Stimulated activated CD8-positive, alpha-beta memory T cell treated with anti-CD3 and anti-CD28 coated beads, Interleukin-15, amount 100 ng/mL, for 24 hours (primary cell): Measurements from ENCODE around the gene MMP10.

Experiments used
- DNase-seq: peaks from one replicate; pipeline ENCODE4 v3.0.0-alpha.2; 2020; ENCODE audit warnings: low read depth

The MMP10 gene

DNA sequence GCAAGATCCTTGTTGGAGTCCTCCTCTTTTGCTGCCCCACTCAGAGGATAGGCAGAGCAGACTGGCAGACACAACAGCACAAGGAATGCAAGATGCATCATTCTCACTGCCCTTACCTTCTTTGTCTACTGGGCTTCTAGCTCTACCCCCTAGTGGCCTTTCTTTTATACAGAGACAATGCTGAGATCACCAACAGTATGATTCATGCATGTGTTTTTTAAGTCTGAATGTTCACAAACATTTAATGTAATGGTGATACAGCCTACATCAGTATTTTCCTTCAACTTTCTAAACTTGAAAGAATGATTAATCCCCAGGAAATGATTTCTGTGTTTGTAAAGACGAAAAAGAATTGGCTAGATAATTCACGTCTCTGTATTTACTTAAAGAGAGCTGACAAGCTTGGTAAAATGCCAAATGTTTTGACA lies at the start of gene MMP10:
Gene MMP10, minus strand, starts transcription at position 138 of the 428 bp plus-strand sequence. Its CDS starts 37 bp downstream, at position 101.
- DNase-seq = no peak

GRCh38 chr11:102829316-102830000 lies 49.0 kb upstream of the MMP10 start:
- DNase-seq = no peak

GRCh38 chr11:102824556-102824955 lies 44.1 kb upstream of the MMP10 start:
- no peak for DNase-seq

DNA sequence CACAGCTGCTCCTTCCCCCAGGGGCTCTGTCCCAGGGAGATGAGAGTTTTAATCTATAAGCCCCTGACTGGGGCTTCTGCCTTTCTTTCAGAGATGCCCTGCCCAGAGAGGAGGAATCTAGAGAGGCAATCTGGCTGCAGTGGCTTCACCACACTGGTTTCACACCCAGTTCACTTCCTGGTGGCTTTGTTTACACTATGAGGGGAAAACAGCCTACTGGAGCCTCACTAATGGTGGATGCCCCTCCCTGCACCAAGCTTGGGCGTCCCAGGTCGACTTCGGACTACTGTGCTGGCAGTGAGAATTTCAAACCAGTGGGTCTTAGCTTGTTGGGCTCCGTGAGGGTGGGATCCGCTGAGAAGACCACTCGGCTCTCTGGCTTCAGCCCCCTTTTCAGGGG lies 39.1 kb upstream of the MMP10 start:
- no peak for DNase-seq

- no peak for DNase-seq
Measured at GRCh38 chr11:102813484-102813883, 33.1 kb upstream of the MMP10 start.

- no peak for DNase-seq
Measured at GRCh38 chr11:102812188-102812587, 31.8 kb upstream of the MMP10 start.

DNA sequence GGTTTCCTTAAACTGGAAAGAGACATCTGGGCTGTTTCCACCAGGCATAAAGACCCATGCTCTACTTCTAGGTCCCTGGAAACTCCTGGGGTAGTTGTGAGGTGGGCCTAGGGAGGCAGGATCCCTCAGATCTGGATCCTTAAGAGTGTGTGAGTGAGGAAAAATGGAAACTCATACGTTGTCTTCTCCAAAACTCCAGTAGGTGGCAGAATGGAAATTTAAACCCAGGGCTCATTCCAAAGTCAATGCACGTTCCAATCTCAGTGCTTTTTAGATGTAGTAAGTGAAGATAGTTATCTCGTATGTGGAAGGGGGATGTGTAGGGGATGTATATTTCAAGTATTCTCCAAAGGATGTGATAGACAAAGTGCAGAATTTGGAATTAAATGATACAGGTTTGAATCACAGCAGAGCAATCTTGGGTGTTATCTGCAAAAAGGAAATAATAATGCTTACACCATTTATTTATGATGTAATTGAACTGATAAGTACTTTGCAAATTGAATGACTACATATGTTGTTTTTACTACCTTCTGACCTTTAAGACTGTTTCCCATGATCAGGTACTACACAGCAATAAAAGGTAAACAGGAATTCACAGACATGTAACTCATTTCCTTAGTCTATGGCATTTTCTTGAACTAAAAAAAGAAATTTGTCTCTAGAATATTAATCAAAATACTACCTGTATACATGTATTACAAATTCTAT lies 30.7 kb upstream of the MMP10 start:
- no peak for DNase-seq

DNA sequence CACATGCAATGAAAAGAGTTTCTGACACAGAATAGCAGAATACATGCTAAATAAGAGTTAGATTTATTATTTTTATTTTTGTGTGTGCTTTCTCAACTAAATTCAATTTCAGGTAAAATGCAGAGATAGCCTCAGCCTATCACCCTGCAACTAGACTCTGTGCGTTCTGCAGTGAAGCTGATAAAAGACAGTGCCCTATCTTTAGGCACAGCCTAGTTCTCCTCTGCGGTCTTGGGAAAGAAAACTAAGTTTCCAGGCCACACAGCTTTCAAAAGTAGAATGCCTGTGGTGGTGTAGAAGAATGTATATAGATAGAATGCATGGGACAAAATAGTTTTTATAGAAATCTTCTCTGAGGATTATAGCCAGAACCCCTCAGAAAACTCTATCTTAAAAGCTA lies 29.5 kb upstream of the MMP10 start:
- no peak for DNase-seq

- no peak for DNase-seq
Measured at GRCh38 chr11:102807921-102808320, 27.5 kb upstream of the MMP10 start.

DNA sequence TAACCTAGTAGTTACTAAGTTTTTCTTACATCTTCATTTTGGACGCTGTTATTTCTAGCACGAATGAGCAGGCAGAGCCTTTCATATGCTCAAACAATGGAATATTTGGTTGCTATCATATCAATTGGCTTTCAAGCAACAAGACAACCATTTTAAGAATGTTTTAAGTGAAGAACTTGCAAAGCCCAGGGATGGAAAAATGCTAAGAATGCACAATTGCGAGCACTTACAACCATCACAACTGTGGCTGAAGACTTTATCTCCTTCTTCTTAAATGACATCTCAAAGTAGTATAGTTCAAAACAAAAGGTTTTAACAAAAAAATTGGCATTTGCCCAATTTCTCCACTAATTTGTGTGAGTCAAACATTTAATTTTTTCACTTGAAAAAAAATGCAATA lies 25.9 kb upstream of the MMP10 start:
- no peak for DNase-seq

GRCh38 chr11:102802341-102802740 lies 21.9 kb upstream of the MMP10 start:
- no peak for DNase-seq

GRCh38 chr11:102800767-102801166 lies 20.3 kb upstream of the MMP10 start:
- DNase-seq = no peak

- DNase-seq = no peak
Measured at GRCh38 chr11:102799681-102800340, 19.4 kb upstream of the MMP10 start.

DNA sequence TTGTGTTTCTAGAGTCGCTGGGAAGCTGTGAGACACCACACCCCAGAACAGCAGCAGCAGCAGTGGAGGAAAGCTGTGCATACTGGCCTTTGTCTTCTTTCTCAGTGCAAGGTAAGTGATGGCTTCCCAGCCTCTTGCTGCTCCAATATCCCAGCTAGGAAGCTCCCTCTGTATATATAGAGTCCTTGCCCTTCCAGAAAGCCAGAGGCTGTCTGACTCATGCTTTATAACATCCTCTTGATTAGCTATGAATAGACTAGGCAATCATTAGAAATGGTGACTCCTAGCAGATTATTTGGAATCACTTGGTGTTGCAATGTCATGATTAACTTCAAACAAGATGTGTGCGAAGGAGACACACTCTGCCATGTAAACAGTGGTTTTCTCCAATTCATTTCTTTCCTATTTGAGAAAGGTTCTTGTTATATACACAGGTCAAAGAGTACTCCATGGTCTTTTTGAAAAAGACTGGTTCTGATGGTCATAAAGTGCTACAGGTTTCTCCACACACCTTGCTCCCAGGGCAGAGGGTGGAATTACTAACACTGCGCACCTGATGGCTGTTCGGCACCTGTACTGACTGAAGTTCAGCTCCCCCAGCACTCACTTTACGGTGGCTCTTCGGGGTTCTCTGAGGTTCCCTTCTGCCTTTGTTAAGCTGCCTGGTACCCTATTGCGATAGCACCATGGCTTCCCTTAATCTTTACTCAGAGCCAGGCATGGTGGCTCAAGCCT lies 17.8 kb upstream of the MMP10 start, which contains the start of gene MMP1:
Gene MMP1, minus strand, starts transcription at position 149 of the 735 bp plus-strand sequence. Its CDS starts 68 bp downstream, at position 81.
- DNase-seq = no peak

DNA sequence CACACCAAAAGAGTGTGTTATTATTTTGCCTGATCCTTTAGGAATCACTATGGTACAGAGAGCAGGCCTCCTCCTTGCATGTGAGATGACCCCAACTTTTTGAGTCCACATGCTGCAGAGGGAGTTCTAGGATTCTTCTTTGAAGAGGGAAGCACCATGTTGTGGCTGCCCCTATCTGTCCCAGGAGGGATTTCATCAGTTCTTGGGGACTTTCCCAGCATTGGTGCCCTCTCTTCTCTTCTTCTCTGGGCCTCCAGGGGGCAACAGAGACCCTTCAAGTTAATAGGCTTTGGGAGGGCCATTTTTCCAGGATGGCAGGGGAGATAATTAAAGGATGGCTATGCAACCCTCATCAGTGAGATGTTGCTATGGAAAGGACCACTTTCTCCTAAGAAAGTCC lies 14.0 kb upstream of the MMP10 start:
- no peak for DNase-seq

DNA sequence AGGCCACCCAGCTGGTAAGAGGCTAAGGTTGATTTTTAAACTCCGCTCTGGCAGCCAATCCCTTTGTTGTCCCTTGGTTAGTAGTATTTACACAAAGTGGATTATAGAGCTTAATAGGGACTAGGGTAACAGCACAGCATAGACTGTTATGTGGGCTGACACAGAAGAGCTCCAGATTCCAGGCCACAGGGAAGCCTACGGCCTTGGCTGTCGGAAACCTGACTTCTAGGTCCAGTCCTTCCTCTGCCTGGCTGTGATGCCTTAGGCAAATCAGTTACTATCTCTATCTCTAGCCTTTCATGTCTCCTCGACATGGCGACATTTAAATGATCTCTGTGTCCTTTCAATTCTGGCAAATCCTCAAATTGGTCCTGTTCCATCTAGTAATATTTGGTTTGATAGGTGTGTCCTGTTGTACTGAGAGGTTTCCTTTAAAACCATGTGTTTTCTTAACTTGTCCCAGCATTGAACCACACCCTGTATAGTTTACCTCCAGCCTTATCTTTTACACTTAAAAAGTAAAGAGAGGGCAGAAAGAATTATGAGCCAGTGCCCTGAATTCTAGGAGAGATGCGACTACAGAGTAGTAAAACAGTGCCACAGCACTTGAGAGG lies 13.4 kb upstream of the MMP10 start:
- no peak for DNase-seq

- DNase-seq = no peak
Measured at GRCh38 chr11:102792604-102793003, 12.2 kb upstream of the MMP10 start.

DNA sequence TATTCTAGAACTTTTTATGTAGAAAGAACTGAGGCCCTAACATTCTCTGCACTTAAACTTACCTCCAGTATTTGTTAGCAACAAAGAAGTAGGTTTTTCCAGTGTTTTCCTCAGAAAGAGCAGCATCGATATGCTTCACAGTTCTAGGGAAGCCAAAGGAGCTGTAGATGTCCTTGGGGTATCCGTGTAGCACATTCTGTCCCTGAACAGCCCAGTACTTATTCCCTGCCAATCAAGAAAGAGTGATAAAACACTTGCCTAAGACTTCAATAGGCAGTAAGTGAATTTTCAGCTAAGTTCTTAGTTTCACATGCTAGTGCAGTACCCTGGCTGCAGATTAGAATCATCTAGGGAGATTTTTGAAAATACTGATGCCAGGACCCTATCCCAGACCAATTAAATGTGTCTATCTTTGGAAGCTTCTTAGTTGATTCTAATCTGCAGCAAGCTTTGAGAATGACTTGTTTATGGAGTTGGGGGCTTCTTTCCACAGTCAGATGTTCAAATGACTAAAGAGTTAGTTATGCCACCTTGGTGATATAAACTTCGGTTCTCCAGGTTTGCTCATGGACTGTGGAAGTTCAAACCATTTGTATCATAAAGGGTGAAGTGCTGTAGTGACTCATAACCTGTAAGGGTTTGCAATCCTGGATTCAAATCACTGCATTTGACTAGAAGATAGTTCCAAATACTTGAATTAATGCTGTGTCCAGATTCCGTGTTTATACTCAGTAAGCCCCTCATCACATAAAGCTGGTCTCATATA lies 11.0 kb upstream of the MMP10 start:
- DNase-seq = no peak

DNA sequence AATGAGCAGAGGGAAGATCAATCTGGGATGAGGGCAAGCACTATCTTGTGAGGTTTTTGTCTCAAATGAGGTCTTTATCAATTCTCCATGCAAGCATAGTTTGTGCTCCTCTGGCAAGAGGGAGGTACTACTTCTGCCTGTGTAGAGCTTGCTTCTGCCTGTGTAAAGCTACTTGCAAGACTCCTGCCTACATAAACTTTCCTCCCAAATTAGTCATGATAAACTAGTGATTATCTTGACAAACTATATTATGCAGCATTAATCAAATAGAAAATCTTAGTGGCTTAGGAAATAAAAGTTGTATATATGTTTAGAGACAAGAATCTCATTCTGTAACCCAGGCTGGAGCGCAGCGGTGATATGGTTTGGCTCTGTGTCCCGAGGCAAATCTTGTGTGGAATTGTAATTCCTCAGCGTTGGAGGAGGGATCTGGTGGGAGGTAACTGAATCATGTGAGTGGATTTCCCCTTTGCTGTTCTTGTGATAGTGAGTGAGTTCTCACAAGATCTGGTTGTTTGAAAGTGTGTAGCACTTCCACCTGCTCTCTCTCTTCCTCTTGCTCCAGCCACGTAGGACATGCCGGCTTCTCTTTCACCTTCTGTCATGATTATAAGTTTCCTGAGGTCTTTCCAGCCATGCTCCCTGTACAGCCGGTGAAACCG lies 8.0 kb upstream of the MMP10 start:
- DNase-seq = no peak

GRCh38 chr11:102784380-102784779 lies 4.0 kb upstream of the MMP10 start:
- no peak for DNase-seq

DNA sequence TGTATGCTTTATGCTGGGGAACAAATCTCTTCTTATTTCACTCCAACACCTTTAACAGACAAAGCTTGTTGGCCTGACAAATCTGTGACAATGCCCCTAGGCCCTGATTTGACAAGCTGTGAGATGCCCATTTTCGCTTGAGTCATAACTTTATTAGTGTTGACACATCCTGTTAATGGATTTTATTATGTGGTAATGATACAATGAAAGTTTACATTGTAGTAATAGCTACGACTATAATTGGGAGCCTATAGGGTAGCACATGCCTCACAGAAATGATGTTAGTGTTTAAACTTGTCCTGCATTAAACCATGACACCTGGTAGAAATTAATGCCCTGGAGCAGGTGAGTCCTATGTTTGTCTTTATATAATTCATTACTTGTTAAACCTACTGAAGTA lies 3.3 kb upstream of the MMP10 start:
- no peak for DNase-seq
